ENCODE data around the gene RETSAT.
A peak's percentile ranks its signal among the peaks of the same experiment; 100 is the strongest.
"Not testable (repeated sequence)": the region's sequence is repeated elsewhere in the genome, so short reads cannot be mapped to it uniquely, and the experiment has no call there.

Gene RETSAT

DNA sequence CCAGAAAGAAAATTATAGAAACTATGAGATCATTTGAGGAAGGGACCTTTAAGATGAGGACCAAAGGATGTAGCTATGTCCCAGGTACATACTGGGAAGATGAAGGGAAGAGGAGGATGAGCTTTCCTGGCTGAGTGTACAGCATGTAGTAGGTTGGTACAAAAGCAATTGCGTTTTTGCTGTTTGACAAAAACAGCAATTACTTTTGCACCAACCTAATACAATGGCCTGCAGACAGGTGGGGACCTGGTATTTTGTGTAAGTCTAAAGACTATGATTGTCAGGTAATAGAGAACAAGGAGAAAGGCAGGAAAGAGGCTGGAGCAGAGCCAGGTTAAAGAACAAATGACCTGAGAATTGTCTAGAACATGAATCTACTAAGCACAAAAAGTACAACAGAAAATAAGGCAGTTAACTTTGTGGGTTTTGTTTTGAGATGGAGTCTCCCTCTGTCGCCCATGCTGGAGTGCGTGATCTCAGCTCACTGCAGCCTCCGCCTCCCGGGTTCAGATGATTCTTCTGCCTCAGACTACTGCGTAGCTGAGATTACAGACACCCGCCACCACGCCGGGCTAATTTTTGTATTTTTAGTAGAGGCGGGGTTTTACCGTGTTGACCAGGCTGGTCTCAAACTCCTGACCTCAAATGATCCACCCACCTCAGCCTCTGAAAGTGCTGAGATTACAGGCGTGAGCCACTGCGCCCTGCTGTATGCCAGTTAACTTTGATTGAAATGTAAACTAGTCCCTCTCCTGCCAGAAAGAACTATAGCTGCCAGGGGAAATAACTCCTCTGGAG lies 23.3 kb downstream of the RETSAT start:
- DNase-seq (ENCODE audit: low read depth), result no peak

GRCh38 chr2:85329701-85330100 lies 24.6 kb downstream of the RETSAT start:
- DNase-seq (ENCODE audit: low read depth), result not testable (repeated sequence)

- no peak for DNase-seq (ENCODE audit: low read depth)
These were observed 25.1 kb downstream of the RETSAT start for GRCh38 chr2:85329181-85329651.

- DNase-seq (ENCODE audit: low read depth), result peak; percentile 81
These were observed 26.3 kb downstream of the RETSAT start, which contains the start of gene TGOLN2 for GRCh38 chr2:85327822-85328617. TGOLN2 (minus strand) TSS chr2:85327989; CDS start chr2:85327962, 27 bp downstream.

GRCh38 chr2:85327160-85327821 lies 27.0 kb downstream of the RETSAT start:
- DNase-seq (ENCODE audit: low read depth), result peak; percentile 29

DNA sequence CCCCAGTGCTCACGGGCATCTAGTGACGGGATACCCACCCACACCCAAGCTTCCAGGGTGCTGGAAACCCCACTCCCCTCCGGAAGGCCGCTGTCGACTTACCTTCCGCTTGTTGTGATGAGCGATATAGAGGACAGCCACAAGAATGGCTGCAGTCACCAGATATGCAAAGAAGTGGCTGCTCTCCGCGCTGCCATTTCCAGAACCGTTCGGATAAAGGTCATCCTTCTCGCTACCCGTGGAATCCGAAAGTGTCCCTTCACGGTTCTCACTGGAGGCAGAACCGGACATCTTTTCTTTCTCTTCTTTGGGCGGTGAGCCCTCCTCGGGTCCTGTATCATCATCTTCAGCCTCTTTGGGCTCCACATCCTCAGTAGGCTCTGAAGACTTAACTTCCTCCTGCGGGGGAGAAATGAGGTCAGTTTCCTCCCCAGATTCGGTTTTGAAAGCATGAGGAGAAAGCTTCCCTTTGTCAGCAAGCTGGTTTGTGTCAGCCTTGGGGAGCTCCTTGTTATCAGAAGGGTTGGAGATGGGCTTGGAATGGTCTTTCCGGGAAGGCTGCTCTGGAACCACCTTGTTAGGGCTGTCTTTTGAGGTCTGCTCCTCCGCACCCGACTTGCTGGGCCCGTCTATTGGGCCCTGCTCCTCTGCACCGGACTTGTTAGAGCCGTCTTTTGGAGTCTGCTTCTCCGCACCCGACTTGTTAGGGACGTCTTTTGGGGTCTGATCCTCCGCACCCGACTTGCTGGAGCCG lies 27.7 kb downstream of the RETSAT start:
- DNase-seq (ENCODE audit: low read depth), result no peak

GRCh38 chr2:85325466-85325811 lies 28.9 kb downstream of the RETSAT start:
- no peak for DNase-seq (ENCODE audit: low read depth)

DNA sequence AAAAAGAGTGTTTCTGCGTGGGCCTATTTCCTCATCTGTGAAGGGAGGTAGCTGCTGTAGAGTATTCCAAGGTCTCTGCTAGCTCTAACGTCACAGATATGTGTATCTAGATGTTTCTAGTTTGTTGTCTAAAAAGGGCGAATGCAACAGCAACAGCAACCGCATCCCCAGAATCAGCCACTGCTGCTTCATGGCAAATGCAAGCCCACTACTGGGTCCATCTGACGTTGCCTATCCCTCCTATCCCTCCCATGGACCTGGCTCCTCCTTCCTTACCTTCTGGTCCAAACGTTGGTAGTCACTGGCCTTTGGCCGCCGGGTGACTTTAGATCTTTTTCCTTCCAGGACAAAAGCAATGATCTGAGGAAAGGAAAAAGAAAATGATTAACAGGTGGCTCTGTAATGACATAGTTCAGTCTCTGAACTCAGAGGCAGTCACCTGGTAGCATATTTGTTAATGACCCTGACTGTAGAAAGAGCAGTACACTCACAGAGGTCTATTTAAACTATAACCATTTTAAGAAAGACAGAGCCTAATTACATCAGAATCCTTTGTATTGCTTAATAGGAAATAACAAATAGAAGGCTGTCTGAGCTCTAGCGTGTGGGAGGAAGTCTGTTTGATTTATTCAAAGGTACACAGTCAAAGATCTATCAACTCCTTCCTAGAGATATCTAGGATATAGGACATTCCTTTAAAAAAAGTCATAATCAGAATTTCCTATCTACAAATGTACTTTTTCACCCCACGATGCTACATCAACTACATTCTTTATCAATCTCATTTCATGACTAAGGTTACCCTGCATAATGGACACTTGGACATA lies 29.5 kb downstream of the RETSAT start:
- DNase-seq (ENCODE audit: low read depth), result no peak

GRCh38 chr2:85323988-85324367 lies 30.4 kb downstream of the RETSAT start:
- DNase-seq (ENCODE audit: low read depth), result not testable (repeated sequence)

DNA sequence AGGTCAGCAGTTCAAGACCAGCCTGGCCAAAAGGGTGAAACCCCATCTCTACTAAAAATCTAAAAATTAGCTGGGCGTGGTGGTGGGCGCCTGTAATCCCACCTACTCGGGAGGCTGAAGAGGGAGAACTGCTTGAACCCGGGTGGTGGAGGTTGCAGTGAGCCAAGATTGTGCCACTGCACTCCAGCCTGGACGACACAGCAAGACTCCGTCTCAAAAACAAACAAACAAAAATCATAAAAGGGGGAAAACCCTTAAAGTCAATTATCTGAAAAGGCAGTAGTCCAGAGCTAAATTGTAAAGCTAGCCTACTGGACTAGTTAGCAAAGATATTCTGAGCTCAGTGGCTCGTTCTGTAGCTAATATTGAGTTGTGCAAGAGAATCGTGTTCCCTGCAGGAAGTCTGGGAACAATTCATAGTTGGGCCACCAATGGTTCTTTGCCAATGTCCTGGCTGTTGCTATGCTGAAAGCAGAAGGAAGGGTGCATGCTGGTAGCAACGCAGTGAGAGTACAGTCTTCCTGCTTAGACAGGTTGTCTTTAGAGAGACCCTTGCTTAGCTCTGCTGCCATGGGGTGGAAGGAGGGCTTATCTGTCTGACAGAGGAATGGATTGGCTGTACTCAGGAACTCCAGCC lies 30.9 kb downstream of the RETSAT start:
- no peak for DNase-seq (ENCODE audit: low read depth)

GRCh38 chr2:85319796-85320195 lies 34.5 kb downstream of the RETSAT start:
- no peak for DNase-seq (ENCODE audit: low read depth)

GRCh38 chr2:85318222-85319074 lies 35.9 kb downstream of the RETSAT start:
- no peak for DNase-seq (ENCODE audit: low read depth)

GRCh38 chr2:85315921-85316320 lies 38.4 kb downstream of the RETSAT start:
- DNase-seq (ENCODE audit: low read depth), result not testable (repeated sequence)

GRCh38 chr2:85314884-85315242 lies 39.5 kb downstream of the RETSAT start:
- no peak for DNase-seq (ENCODE audit: low read depth)

DNA sequence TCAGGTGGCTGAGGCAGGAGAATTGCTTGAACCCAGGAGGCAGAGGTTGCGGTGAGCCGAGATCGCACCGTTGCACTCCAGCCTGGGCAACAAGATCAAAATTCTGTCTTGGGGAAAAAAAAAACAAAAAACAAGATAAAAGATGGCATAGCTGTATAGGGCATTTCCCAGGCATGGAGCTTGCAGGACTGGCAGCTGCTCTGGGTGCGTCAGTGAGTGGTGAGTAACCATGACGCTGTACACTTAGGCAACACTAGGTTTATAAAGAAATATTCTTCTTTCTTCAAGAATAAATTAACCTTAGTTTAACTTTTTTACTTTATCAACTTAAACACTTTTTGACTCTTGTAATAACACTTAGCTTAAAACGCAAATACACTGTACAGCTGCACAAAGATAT lies 41.9 kb downstream of the RETSAT start:
- no peak for DNase-seq (ENCODE audit: low read depth)

GRCh38 chr2:85310330-85310729 lies 44.0 kb downstream of the RETSAT start:
- DNase-seq (ENCODE audit: low read depth), result no peak

DNA sequence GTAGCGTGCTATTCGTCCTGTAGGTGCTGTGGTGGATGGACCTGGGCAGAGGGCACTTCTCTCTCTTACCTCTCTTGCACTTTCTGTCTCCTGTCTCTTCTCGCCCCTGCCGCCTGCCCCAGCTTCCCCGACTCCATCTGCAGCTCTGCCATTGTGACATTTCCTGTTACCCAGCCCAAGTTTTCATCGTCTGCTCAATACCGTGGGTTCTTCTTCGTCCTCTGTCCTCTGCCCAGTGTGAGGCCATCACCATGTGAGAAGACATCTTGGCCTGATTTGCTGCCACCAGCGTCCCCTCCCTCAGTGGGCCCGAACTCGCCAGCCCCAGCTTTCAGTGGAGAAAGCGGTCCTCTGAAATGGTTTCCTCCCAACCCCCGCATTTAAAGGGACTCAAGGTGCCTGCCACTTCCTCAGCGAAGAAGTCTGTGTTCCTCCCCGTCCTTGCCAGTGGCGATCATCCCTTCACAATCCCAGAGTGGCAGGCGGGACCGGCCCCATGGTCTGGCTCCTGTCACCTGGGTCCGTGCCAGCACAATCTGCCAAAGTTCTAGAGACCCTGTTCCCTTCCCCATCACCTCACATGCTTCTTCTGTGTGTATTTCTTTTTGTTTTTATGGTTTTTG lies 44.5 kb downstream of the RETSAT start:
- DNase-seq (ENCODE audit: low read depth), result no peak

DNA sequence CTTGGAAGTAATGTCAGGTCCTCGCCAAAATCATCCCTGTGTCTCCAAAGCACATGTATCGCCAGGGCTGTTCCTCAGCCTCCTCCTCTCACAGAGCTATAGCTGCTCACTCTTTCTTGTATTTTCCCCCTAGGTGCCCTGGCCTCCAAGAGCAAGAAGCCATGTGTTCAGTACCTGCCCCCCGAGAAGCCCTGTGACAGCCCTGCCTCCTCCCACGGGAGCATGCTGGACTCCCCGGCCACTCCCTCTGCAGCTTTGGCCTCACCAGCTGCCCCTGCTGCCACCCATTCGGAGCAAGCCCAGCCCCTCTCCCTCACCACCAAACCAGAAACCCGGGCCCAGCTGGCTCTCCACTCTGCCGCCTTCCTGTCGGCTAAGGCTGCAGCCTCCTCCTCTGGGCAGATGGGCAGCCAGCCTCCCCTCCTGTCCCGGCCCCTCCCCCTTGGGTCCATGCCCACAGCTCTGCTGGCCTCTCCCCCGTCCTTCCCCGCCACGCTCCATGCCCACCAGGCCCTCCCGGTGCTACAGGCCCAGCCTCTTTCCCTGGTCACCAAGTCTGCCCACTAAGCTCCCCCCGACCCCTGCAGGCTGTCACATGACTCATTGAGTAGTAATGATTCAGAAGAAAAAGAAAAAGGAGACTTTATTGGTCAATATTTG lies 45.3 kb downstream of the RETSAT start:
- DNase-seq (ENCODE audit: low read depth), result no peak

DNA sequence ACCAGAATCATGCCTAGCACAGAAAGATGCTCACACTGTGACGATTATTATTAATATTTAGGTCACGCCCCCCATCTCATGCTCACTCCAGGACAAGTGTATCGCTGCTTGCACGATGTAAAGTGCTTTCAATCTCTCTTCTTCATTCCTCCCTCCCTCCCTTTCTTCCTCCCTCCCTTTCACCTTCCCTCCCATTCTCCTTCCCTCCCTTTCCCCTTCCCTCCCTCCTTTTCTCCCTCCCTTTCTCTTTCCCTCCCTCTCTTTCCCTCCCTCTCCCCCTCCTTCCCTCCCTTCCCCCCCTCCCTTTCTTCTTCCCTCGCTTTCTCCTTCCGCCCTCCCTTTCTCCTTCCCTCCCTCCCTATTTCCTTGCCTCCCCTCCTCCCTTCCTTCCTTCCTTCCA lies 46.1 kb downstream of the RETSAT start:
- no peak for DNase-seq (ENCODE audit: low read depth)

Measured in stimulated activated CD8-positive, alpha-beta memory T cell treated with anti-CD3 and anti-CD28 coated beads, Interleukin-15, amount 100 ng/mL, for 24 hours (primary cell).